ENCODE measurements around the gene INSL6. TPM values are rescaled to one million over a fixed set of nuclear protein-coding genes. Genes with fewer than 3 reads are reported as not detected.
A peak's percentile ranks its signal among the peaks of the same experiment; 100 is the strongest.

Gene INSL6
- total and polyA plus RNA-seq, 2 experiments from 2014 or later, result not detected

DNA sequence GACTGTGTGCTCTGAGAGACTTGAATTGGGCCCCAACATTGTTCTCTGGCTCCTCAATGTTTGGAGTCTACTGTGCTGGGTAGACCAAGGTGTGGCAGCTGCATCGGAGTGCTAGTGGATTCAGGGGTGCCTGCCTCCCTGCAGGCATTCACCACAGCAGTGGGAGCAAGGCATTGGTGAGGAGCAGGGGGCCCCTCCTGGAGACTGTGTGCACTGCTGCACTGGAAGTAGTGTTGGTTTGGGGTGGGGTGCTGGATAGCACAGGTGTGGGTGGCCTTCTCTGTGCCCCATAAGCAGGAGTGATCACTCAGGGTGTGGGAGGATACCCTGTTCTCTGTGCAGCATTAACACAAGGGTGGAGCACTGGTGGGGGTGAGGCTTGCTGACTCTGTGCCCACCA is 39.2 kb downstream of the INSL6 start:
- Histone ChIP-seq H2AFZ (no peak overlapping the region), H3K4me1 (ENCODE audit: insufficient read depth) (no peaks in the 10 kb centered on the region), H3K27ac (no peak overlapping the region), H3K9ac (no peak overlapping the region), H3K9me3 (ENCODE audit: low read depth) (no peaks in the 10 kb centered on the region), H3K4me2 (ENCODE audit: unreplicated experiment) (no peak overlapping the region), H3K4me3 (no peak overlapping the region), H4K20me1 (ENCODE audit: insufficient read depth) (no peaks in the 10 kb centered on the region), H3K36me3 (ENCODE audit: low read depth) (0 out of 2 replicates have a peak, but pooled peaks cover 3% of the 10 kb centered on the region), H3F3A (ENCODE audit: insufficient read depth) (no peaks in the 10 kb centered on the region), H3K79me2 (ENCODE audit: insufficient read depth) (no peaks in the 10 kb centered on the region), H3K27me3 (replicated peaks; ENCODE audit: insufficient read depth) (no peaks in the 10 kb centered on the region), H3K9me2 (ENCODE audit: insufficient read depth) (no peaks in the 10 kb centered on the region; the same call in 1 of the 2 replicates)
- 71 to 93% methylated on average over 1 of the region's 1 CpG for WGBS, 2 experiments (ENCODE audit: low coverage in 1 of 2, low lambda C conversion rate in 2 of 2, missing lambda C conversion rate in 2 of 2)
- DNase-seq, result no peak
- TF ChIP-seq EZH2phosphoT487 (IDR thresholded peaks at IDR 0.05; ENCODE audit: insufficient read depth, low read depth), result no peak
- TF ChIP-seq EZH2 (IDR thresholded peaks at IDR 0.05; ENCODE audit: insufficient read depth, poor library complexity, severe bottlenecking), result no peak
- in situ Hi-C loops (cut with MboI), result no loop called here

DNA sequence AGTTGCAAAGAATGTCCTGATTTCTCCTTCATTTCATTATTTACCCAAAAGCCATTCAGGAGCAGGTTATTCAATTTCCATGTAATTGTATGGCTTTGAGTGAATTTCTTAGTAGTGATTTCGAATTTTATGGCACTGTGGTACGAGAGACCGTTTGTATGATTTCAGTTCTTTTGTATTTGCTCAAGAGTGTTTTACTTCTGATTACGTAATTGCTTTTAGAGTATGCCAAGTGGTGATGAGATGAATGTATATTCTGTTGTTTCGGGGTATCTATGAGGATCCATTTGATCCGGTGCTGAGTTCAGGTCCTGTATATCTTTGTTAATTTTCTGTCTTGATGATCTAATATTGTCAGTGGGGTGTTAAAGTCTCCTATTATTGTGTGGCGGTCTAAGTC is 41.2 kb downstream of the INSL6 start:
- 94 to 97% methylated on average over 7 of the region's 7 CpGs for WGBS, 2 experiments (ENCODE audit: low coverage in 1 of 2, low lambda C conversion rate in 2 of 2, missing lambda C conversion rate in 2 of 2)
- 0 out of 2 replicates have a peak, but pooled peaks cover 3% of the 10 kb centered on the region for H3K36me3 ChIP-seq (ENCODE audit: low read depth)
- DNase-seq, result no peak
- no peaks in the 10 kb centered on the region; the same call in 1 of the 2 replicates for H3K9me2 ChIP-seq (ENCODE audit: insufficient read depth)
- no peak overlapping the region for H3K9ac ChIP-seq
- H2AFZ ChIP-seq, result no peak overlapping the region
- no peak overlapping the region for H3K4me2 ChIP-seq (ENCODE audit: unreplicated experiment)
- H3K4me3 ChIP-seq, result no peak overlapping the region
- in situ Hi-C loops (cut with MboI), result no loop called here
- no peak overlapping the region for H3K27ac ChIP-seq
- peaks cover 13% of the 10 kb centered on the region for H3F3A ChIP-seq (ENCODE audit: insufficient read depth)
- no peaks in the 10 kb centered on the region for H3K79me2 ChIP-seq (ENCODE audit: insufficient read depth)
- H3K27me3 ChIP-seq (replicated peaks; ENCODE audit: insufficient read depth), result no peaks in the 10 kb centered on the region
- H3K4me1 ChIP-seq (ENCODE audit: insufficient read depth), result peaks cover 7% of the 10 kb centered on the region; the same call in 1 of the 2 replicates
- TF ChIP-seq EZH2phosphoT487 (IDR thresholded peaks at IDR 0.05; ENCODE audit: insufficient read depth, low read depth), result no peak
- no peak for TF ChIP-seq EZH2 (IDR thresholded peaks at IDR 0.05; ENCODE audit: insufficient read depth, poor library complexity, severe bottlenecking)
- H3K9me3 ChIP-seq (ENCODE audit: low read depth), result no peaks in the 10 kb centered on the region
- H4K20me1 ChIP-seq (ENCODE audit: insufficient read depth), result no peaks in the 10 kb centered on the region

DNA sequence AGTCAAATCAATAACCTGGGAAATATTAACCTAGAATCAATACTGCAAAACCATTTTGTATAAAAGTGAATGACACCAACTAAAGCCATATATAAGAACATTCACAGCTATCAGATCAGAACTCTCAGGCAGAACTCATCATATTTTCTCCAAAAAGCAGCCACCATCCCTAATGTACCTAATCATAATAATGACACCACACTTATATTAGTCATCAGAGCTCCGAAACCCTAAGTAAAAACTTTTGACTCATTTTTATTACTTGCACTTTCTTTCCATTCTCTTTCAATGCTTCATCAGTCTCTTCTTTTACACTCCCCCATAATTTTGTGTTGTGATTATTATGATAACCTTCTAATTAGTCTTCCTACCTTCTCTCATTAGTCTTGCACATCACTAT is 45.3 kb downstream of the INSL6 start:
- H2AFZ ChIP-seq, result no peak overlapping the region
- no peak overlapping the region for H3K4me3 ChIP-seq
- H3K4me1 ChIP-seq (ENCODE audit: insufficient read depth), result peaks cover 7% of the 10 kb centered on the region; the same call in 1 of the 2 replicates
- 0 to 6% methylated on average over 1 of the region's 1 CpG for WGBS, 2 experiments (ENCODE audit: low coverage in 1 of 2, low lambda C conversion rate in 2 of 2, missing lambda C conversion rate in 2 of 2)
- H3K9me2 ChIP-seq (ENCODE audit: insufficient read depth), result no peaks in the 10 kb centered on the region; the same call in 1 of the 2 replicates
- no peak overlapping the region for H3K4me2 ChIP-seq (ENCODE audit: unreplicated experiment)
- no peaks in the 10 kb centered on the region for H3K27me3 ChIP-seq (replicated peaks; ENCODE audit: insufficient read depth)
- DNase-seq, result peak; percentile 51
- H3K9me3 ChIP-seq (ENCODE audit: low read depth), result no peaks in the 10 kb centered on the region
- peaks cover 18% of the 10 kb centered on the region for H3F3A ChIP-seq (ENCODE audit: insufficient read depth)
- no peaks in the 10 kb centered on the region for H3K79me2 ChIP-seq (ENCODE audit: insufficient read depth)
- H3K36me3 ChIP-seq (ENCODE audit: low read depth), result 0 out of 2 replicates have a peak, but pooled peaks cover 3% of the 10 kb centered on the region
- no peak overlapping the region for H3K9ac ChIP-seq
- H4K20me1 ChIP-seq (ENCODE audit: insufficient read depth), result no peaks in the 10 kb centered on the region
- no peak overlapping the region for H3K27ac ChIP-seq
- in situ Hi-C loops (cut with MboI), result no loop called here
- TF ChIP-seq EZH2 (IDR thresholded peaks at IDR 0.05; ENCODE audit: insufficient read depth, poor library complexity, severe bottlenecking) (no peak), EZH2phosphoT487 (IDR thresholded peaks at IDR 0.05; ENCODE audit: insufficient read depth, low read depth) (no peak)

DNA sequence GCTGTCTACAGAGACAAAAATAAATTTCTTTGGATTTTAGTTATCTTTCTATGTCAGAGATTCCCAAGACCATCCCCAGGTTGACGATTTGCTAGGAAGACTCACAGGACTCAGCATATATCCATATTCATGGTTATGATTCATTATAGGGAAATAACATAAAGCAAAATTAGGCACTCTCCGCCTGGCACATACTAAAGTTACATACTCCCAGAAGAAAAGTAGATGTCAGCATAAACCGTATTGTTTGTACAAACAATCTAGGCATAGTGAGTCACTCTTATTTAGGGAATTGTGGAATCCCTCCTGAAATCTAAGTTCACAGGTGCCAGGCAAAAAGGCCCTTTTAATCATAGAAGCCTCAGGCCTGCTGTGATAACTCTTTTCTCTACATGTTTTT is 62.9 kb downstream of the INSL6 start:
- Histone ChIP-seq H3F3A (ENCODE audit: insufficient read depth) (no peaks in the 10 kb centered on the region), H3K4me3 (no peak overlapping the region), H3K9me2 (ENCODE audit: insufficient read depth) (no peaks in the 10 kb centered on the region; the same call in 1 of the 2 replicates), H3K4me2 (ENCODE audit: unreplicated experiment) (no peak overlapping the region), H3K27ac (no peak overlapping the region), H4K20me1 (ENCODE audit: insufficient read depth) (no peaks in the 10 kb centered on the region), H3K27me3 (replicated peaks; ENCODE audit: insufficient read depth) (no peaks in the 10 kb centered on the region), H3K4me1 (ENCODE audit: insufficient read depth) (no peaks in the 10 kb centered on the region), H3K79me2 (ENCODE audit: insufficient read depth) (no peaks in the 10 kb centered on the region), H3K9ac (no peak overlapping the region), H3K9me3 (ENCODE audit: low read depth) (no peaks in the 10 kb centered on the region), H2AFZ (no peak overlapping the region), H3K36me3 (ENCODE audit: low read depth) (no peaks in the 10 kb centered on the region)
- in situ Hi-C loops (cut with MboI), result no loop called here
- WGBS, 2 experiments (ENCODE audit: low coverage in 1 of 2, low lambda C conversion rate in 2 of 2, missing lambda C conversion rate in 2 of 2), result 98% methylated on average over 3 of the region's 3 CpGs
- DNase-seq, result no peak
- TF ChIP-seq EZH2 (IDR thresholded peaks at IDR 0.05; ENCODE audit: insufficient read depth, poor library complexity, severe bottlenecking) (no peak), EZH2phosphoT487 (IDR thresholded peaks at IDR 0.05; ENCODE audit: insufficient read depth, low read depth) (no peak)

DNA sequence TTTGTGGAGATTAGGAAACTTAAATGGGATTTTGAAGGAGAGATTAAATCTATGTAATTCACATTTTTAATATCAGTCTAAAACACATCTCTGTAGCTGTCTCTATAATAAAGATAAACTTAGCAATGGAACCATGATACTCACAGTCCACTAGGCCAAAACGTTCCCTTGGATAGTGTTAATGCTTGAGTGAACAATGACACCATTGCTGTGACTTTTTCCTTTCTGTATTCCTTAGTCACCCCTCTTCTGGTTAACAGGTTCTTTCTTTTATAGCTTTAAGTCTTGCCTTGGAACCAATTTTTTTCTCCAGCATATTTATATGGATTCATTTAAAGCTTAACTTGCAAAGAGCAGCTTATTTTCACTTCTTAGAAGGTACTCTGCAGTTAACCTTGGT is 63.3 kb downstream of the INSL6 start:
- H3F3A ChIP-seq (ENCODE audit: insufficient read depth), result no peaks in the 10 kb centered on the region
- TF ChIP-seq EZH2phosphoT487 (IDR thresholded peaks at IDR 0.05; ENCODE audit: insufficient read depth, low read depth) (no peak), EZH2 (IDR thresholded peaks at IDR 0.05; ENCODE audit: insufficient read depth, poor library complexity, severe bottlenecking) (no peak)
- H3K27ac ChIP-seq, result no peak overlapping the region
- no peak overlapping the region for H3K4me3 ChIP-seq
- H3K36me3 ChIP-seq (ENCODE audit: low read depth), result no peaks in the 10 kb centered on the region
- in situ Hi-C loops (cut with MboI), result no loop called here
- H3K9me3 ChIP-seq (ENCODE audit: low read depth), result no peaks in the 10 kb centered on the region
- no peaks in the 10 kb centered on the region for H3K27me3 ChIP-seq (replicated peaks; ENCODE audit: insufficient read depth)
- WGBS, 2 experiments (ENCODE audit: low coverage in 1 of 2, low lambda C conversion rate in 2 of 2, missing lambda C conversion rate in 2 of 2), result 96 to 97% methylated on average over 1 of the region's 1 CpG
- no peaks in the 10 kb centered on the region for H3K79me2 ChIP-seq (ENCODE audit: insufficient read depth)
- H3K4me2 ChIP-seq (ENCODE audit: unreplicated experiment), result no peak overlapping the region
- H2AFZ ChIP-seq, result no peak overlapping the region
- no peak for DNase-seq
- no peaks in the 10 kb centered on the region; the same call in 1 of the 2 replicates for H3K9me2 ChIP-seq (ENCODE audit: insufficient read depth)
- no peak overlapping the region for H3K9ac ChIP-seq
- H4K20me1 ChIP-seq (ENCODE audit: insufficient read depth), result no peaks in the 10 kb centered on the region
- H3K4me1 ChIP-seq (ENCODE audit: insufficient read depth), result no peaks in the 10 kb centered on the region
